Astrocyte (in vitro differentiated cells and primary cell): ENCODE results near the gene SPTLC3. TPM values are rescaled to one million over a fixed set of nuclear protein-coding genes. Genes with fewer than 3 reads are reported as not detected.
A peak's percentile ranks its signal among the peaks of the same experiment; 100 is the strongest.

Experiments
- DNase-seq: peaks from one replicate; pipeline ENCODE4 v3.0.0-alpha.2; 2010; ENCODE audit warnings: low read depth
- FAIRE-seq: peaks from 2 replicates; lab custom pipeline; 2011; peaks lifted over from hg19 to GRCh38; lab: Jason Lieb, UNC
- H2AFZ ChIP-seq: 2 replicates; pipeline ENCODE4 v1.6.0; 2012; ENCODE audit warnings: low read depth, low read length, inconsistent platforms
- H3K27ac ChIP-seq: 2 replicates; pipeline ENCODE4 v1.5.1; 2011; ENCODE audit warnings: low read depth, low read length, inconsistent platforms
- H3K27me3 ChIP-seq: 2 replicates; pipeline ENCODE4 v1.6.0; 2011; ENCODE audit warnings: low read length, inconsistent platforms; ENCODE audit not compliant: insufficient read depth
- H3K36me3 ChIP-seq: 2 replicates; pipeline ENCODE4 v1.5.1; 2011; ENCODE audit warnings: low read length, inconsistent platforms; ENCODE audit not compliant: insufficient read depth
- H3K4me1 ChIP-seq: 2 replicates; pipeline ENCODE4 v1.5.1; 2011; ENCODE audit warnings: low read length, inconsistent platforms; ENCODE audit not compliant: insufficient read depth
- H3K4me2 ChIP-seq: 2 replicates; pipeline ENCODE4 v1.6.0; 2012; ENCODE audit warnings: low read length, inconsistent platforms
- H3K4me3 ChIP-seq: 2 replicates; pipeline ENCODE4 v1.5.1; 2011; ENCODE audit warnings: low read depth, mild to moderate bottlenecking, low read length, inconsistent platforms; ENCODE audit not compliant: insufficient read depth
- H3K79me2 ChIP-seq: 2 replicates; pipeline ENCODE4 v1.6.0; 2012; ENCODE audit warnings: mild to moderate bottlenecking, low read length, inconsistent platforms; ENCODE audit not compliant: insufficient read depth
- H3K9ac ChIP-seq: 2 replicates; pipeline ENCODE4 v1.6.0; 2012; ENCODE audit warnings: mild to moderate bottlenecking, low read length, inconsistent platforms
- H3K9me3 ChIP-seq: 2 replicates; pipeline ENCODE4 v1.5.1; 2012; ENCODE audit warnings: low read depth, mild to moderate bottlenecking, low read length, inconsistent platforms; ENCODE audit not compliant: insufficient read depth
- H4K20me1 ChIP-seq: 2 replicates; pipeline ENCODE4 v1.6.0; 2012; ENCODE audit warnings: low read length, inconsistent platforms; ENCODE audit not compliant: insufficient read depth
- H3K27ac Mint-ChIP-seq: one replicate; pipeline ENCODE4 v1.8.0; 2021; ENCODE audit warnings: mild to moderate bottlenecking, mixed read lengths; ENCODE audit not compliant: unreplicated experiment
- H3K27me3 Mint-ChIP-seq: one replicate; pipeline ENCODE4 v1.8.0; 2021; ENCODE audit warnings: low read depth, mixed read lengths; ENCODE audit not compliant: unreplicated experiment
- H3K36me3 Mint-ChIP-seq: one replicate; pipeline ENCODE4 v1.8.0; 2021; ENCODE audit warnings: low read depth, mixed read lengths; ENCODE audit not compliant: unreplicated experiment
- H3K4me1 Mint-ChIP-seq: one replicate; pipeline ENCODE4 v1.8.0; 2021; ENCODE audit warnings: low read depth, mixed read lengths; ENCODE audit not compliant: unreplicated experiment
- H3K4me3 Mint-ChIP-seq: one replicate; pipeline ENCODE4 v1.8.0; 2021; ENCODE audit warnings: mild to moderate bottlenecking, moderate library complexity, mixed read lengths; ENCODE audit not compliant: unreplicated experiment
- H3K9me3 Mint-ChIP-seq: one replicate; pipeline ENCODE4 v1.8.0; 2021; ENCODE audit warnings: mild to moderate bottlenecking, mixed read lengths; ENCODE audit not compliant: unreplicated experiment
- EZH2 ChIP-seq: IDR thresholded peaks from 2 replicates; pipeline ENCODE4 v1.6.1; 2012; ENCODE audit warnings: mild to moderate bottlenecking, low read length, inconsistent platforms; ENCODE audit not compliant: insufficient read depth
- total RNA-seq: library from RNA; stranded (reverse); gene quantifications from 2 replicates; pipeline ENCODE4 v1.2.1, GENCODE V29; 2021
- TF ChIP-seq, protein P1 (sequence below): IDR thresholded peaks from 2 replicates; pipeline ENCODE4 v1.5.1; 2011; ENCODE audit warnings: low read depth, mild to moderate bottlenecking, inconsistent platforms, low read length, moderate library complexity; ENCODE audit not compliant: insufficient read depth

The SPTLC3 gene
- total RNA-seq, 1 donor from 2014 or later: 5.7 TPM

DNA sequence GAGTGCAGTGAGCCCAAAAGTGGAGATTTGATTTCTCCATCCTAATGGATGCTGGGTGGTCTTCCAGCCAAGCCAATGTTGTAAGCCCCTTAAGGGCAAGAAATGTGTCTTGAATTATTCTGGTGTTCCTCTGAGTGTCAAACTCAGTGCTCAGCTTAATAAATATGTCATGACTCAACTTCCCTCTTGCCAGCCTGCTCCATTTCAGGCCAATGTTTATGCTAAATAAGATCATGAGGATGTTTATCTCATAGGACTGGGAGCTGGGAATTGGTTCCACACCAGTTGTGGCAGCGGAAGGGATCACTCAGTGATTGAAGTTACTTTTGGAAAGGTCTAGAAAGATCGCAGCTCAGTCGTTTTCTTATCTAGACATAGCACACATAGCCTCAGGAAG, 121.9 kb downstream of the SPTLC3 start:
- H3K36me3 Mint-ChIP-seq: no peaks in the 10 kb centered on the region
- no peak overlapping the region for H3K27ac Mint-ChIP-seq
- no peaks in the 10 kb centered on the region for H3K4me1 Mint-ChIP-seq
- no peaks in the 10 kb centered on the region for H3K36me3 ChIP-seq
- FAIRE-seq (no peak), DNase-seq (no peak)
- no peak overlapping the region for H3K4me3 ChIP-seq
- H3K27me3 ChIP-seq: no peaks in the 10 kb centered on the region
- H3K4me2 ChIP-seq: no peak overlapping the region
- no peak overlapping the region for H3K9ac ChIP-seq
- no peak overlapping the region for H3K27ac ChIP-seq
- no peaks in the 10 kb centered on the region for H4K20me1 ChIP-seq
- no peaks in the 10 kb centered on the region for H3K9me3 ChIP-seq
- H3K79me2 ChIP-seq: no peaks in the 10 kb centered on the region
- H3K9me3 Mint-ChIP-seq: peaks cover 3% of the 10 kb centered on the region
- H3K4me1 ChIP-seq: no peaks in the 10 kb centered on the region
- H2AFZ ChIP-seq: no peak overlapping the region
- no peak for TF ChIP-seq EZH2
- TF ChIP-seq, protein P1, sequence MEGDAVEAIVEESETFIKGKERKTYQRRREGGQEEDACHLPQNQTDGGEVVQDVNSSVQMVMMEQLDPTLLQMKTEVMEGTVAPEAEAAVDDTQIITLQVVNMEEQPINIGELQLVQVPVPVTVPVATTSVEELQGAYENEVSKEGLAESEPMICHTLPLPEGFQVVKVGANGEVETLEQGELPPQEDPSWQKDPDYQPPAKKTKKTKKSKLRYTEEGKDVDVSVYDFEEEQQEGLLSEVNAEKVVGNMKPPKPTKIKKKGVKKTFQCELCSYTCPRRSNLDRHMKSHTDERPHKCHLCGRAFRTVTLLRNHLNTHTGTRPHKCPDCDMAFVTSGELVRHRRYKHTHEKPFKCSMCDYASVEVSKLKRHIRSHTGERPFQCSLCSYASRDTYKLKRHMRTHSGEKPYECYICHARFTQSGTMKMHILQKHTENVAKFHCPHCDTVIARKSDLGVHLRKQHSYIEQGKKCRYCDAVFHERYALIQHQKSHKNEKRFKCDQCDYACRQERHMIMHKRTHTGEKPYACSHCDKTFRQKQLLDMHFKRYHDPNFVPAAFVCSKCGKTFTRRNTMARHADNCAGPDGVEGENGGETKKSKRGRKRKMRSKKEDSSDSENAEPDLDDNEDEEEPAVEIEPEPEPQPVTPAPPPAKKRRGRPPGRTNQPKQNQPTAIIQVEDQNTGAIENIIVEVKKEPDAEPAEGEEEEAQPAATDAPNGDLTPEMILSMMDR: no peak
- peaks cover 19% of the 10 kb centered on the region for H3K27me3 Mint-ChIP-seq
- no peak overlapping the region for H3K4me3 Mint-ChIP-seq

DNA sequence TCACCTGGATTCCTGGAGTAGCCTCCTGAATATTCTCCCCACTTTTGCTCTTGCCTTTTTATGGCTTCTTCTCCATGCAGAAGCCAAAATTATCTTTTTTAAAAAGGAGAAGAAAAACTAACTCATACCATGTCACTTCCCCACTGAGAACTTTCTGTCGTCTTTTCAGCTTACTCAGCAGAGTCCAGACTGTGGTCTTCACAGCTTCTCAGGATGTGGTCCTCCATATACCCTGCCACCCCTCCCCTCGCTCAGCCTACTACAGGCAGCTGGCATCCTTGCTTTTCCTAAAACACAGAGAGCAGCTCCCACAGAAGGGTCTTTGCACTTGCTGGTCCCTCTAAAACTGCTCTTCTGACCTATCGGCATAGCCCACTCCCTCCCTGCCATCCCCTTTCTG, 122.9 kb downstream of the SPTLC3 start:
- no peak overlapping the region for H2AFZ ChIP-seq
- no peaks in the 10 kb centered on the region for H3K4me1 Mint-ChIP-seq
- no peak overlapping the region for H3K4me3 ChIP-seq
- H3K4me2 ChIP-seq: no peak overlapping the region
- FAIRE-seq (no peak), DNase-seq (no peak)
- H3K79me2 ChIP-seq: no peaks in the 10 kb centered on the region
- H3K27me3 ChIP-seq: no peaks in the 10 kb centered on the region
- H3K9me3 Mint-ChIP-seq: peaks cover 3% of the 10 kb centered on the region
- H3K9me3 ChIP-seq: no peaks in the 10 kb centered on the region
- no peaks in the 10 kb centered on the region for H3K4me1 ChIP-seq
- H4K20me1 ChIP-seq: no peaks in the 10 kb centered on the region
- H3K4me3 Mint-ChIP-seq: no peak overlapping the region
- no peaks in the 10 kb centered on the region for H3K36me3 Mint-ChIP-seq
- TF ChIP-seq, protein P1: no peak
- H3K27ac Mint-ChIP-seq: no peak overlapping the region
- H3K9ac ChIP-seq: no peak overlapping the region
- H3K36me3 ChIP-seq: no peaks in the 10 kb centered on the region
- H3K27ac ChIP-seq: no peak overlapping the region
- peaks cover 19% of the 10 kb centered on the region for H3K27me3 Mint-ChIP-seq

GRCh38 chr20:13139459-13140150, 130.8 kb downstream of the SPTLC3 start:
- peaks cover 7% of the 10 kb centered on the region for H3K27me3 Mint-ChIP-seq
- Histone ChIP-seq H3K36me3 (no peaks in the 10 kb centered on the region), H4K20me1 (no peaks in the 10 kb centered on the region), H3K4me2 (no peak overlapping the region), H2AFZ (no peak overlapping the region), H3K9me3 (no peaks in the 10 kb centered on the region), H3K4me1 (no peaks in the 10 kb centered on the region), H3K27ac (no peak overlapping the region), H3K9ac (no peak overlapping the region), H3K79me2 (no peaks in the 10 kb centered on the region), H3K4me3 (no peak overlapping the region), H3K27me3 (no peaks in the 10 kb centered on the region)
- FAIRE-seq (no peak), DNase-seq (peak; percentile 19)
- TF ChIP-seq, protein P1: no peak
- TF ChIP-seq EZH2: no peak
- peaks cover 4% of the 10 kb centered on the region for H3K4me1 Mint-ChIP-seq
- H3K4me3 Mint-ChIP-seq: no peak overlapping the region
- H3K9me3 Mint-ChIP-seq: no peaks in the 10 kb centered on the region
- H3K27ac Mint-ChIP-seq: no peak overlapping the region
- H3K36me3 Mint-ChIP-seq: no peaks in the 10 kb centered on the region
